Fibroblast of pulmonary artery (primary cell): ENCODE measurements around the gene LEO1.

Experiments
- DNase-seq: peaks from one replicate; pipeline ENCODE4 v3.0.0-alpha.2; 2010; ENCODE audit warnings: low read depth
- H3K4me3 ChIP-seq: replicated peaks from 2 replicates; pipeline ENCODE4 v1.5.1; 2011; ENCODE audit warnings: low read depth, mild to moderate bottlenecking, control low read depth, low read length, moderate library complexity
- CTCF ChIP-seq: IDR thresholded peaks from 2 replicates; pipeline ENCODE4 v1.5.1; 2011; ENCODE audit warnings: mild to moderate bottlenecking, control low read depth, low read length, inconsistent platforms; ENCODE audit errors: missing control alignments

The LEO1 gene

GRCh38 chr15:51931638-51932037, 39.9 kb downstream of the LEO1 start:
- no peak for TF ChIP-seq CTCF
- no peak for DNase-seq

GRCh38 chr15:51931016-51931415, 40.6 kb downstream of the LEO1 start:
- DNase-seq: no peak
- no peak for TF ChIP-seq CTCF
- no peak overlapping the region for H3K4me3 ChIP-seq

More at GRCh38 chr15:51931638-51932037, 39.9 kb downstream of the LEO1 start:
- H3K4me3 ChIP-seq: no peak overlapping the region

GRCh38 chr15:51926809-51927208, 44.8 kb downstream of the LEO1 start:
- no peak for DNase-seq
- TF ChIP-seq CTCF: no peak
- no peak overlapping the region for H3K4me3 ChIP-seq

GRCh38 chr15:51924156-51925068, 47.2 kb downstream of the LEO1 start:
- DNase-seq: no peak
- TF ChIP-seq CTCF: no peak
- no peak overlapping the region for H3K4me3 ChIP-seq

GRCh38 chr15:51917493-51917892, 54.1 kb downstream of the LEO1 start:
- DNase-seq: peak; percentile 46
- no peak overlapping the region for H3K4me3 ChIP-seq
- peak; percentile 46 for TF ChIP-seq CTCF

- no peak for TF ChIP-seq CTCF
- no peak overlapping the region for H3K4me3 ChIP-seq
- no peak for DNase-seq
These were observed 59.0 kb downstream of the LEO1 start for GRCh38 chr15:51912528-51912927.

- H3K4me3 ChIP-seq: no peak overlapping the region
- no peak for TF ChIP-seq CTCF
- DNase-seq: no peak
These were observed 62.0 kb downstream of the LEO1 start for GRCh38 chr15:51909584-51909983.
